C1 segment of cervical spinal cord (tissue), 14 donors: Measurements from ENCODE around the gene OGN.
"Not testable (repeated sequence)": the region's sequence is repeated elsewhere in the genome, so short reads cannot be mapped to it uniquely, and the experiment has no call there.

ENCODE experiments used
- DNase-seq, 14 donors: peaks; one replicate each; lab custom pipeline; 2025; lab: John Stamatoyannopoulos, UW

Gene OGN

GRCh38 chr9:92404042-92404836, at the start of gene OGN:
Gene OGN, minus strand, starts transcription at chr9:92404578. Its CDS starts 1,171 bp downstream, at chr9:92403407.
- DNase-seq, result no peak

DNA sequence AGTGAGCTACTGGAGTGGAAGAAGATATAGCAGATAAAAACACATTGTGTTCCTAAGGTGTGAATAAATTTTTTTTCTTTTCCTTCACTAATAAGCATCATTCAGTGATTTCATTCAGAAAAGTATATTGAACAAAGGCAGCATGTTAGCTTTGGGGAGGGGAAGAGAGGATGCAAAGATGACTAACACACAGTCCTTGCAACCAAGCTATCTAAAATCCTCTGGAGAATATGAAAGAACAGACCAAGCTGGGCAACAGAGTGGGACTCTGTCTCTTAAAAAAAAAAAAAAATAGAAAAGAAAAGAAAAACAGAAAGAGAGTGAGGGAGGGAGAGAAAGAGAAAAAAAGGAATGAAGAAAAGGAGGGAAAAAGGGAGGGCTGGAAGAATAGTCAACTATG, 42.2 kb upstream of the OGN start:
- no peak for DNase-seq

DNA sequence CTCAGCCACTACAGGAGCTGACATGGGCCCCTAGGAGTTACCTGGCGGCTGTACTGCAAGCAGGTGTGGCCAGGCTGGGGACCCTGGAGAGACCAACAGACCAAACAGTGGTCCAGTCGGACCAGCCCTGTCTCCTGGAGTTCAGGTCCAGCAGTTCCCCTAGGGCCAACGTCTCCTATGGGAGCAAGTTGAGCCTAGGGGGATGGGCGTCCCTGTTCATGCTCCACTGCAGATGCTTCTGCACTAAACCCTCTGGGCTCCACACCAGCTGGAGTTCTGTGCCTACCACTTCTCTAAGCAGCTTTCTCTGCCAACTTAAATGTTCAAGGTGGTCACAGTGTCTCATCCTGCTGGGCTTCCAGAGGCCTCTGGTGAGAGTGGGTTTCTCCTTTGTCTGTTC, 40.5 kb upstream of the OGN start:
- DNase-seq, result no peak

GRCh38 chr9:92440751-92441046, 36.3 kb upstream of the OGN start:
- no peak for DNase-seq

DNA sequence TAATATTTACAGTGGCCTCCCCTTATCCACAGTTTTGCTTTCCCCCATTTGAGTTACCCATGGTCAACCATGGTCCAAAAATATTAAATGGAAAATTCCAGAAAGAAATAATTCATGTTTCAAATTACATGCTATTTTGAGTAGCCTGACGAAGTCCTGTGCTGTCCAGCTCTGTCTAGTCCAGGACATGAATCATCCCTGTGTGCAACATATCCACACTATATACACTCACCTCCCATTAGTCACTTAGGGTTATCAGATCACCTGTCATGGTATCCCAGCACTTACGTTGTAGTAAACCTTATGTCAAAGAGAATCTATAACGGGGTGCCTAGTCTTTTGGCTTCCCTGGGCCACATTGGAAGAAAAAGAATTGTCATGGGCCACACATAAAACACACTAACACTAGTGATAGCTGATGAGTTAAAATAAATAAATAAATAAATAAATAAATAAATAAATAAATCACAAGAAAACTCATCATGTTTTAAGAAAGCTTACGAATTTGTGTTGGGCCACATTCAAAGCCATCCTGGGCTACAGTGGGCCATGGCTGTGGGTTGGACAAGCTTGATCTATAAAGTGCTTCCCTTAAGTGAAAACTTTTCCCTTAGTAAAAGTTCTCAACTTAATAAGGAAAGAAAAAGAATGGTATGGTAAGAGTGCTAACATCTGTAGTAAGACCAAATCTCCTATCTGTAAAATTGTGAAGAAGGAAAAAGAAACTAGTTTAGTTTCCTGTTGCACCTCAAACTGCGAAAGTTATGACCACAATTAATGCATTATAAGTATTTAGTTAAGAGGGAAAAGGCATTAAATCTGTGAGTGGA, 35.8 kb upstream of the OGN start:
- no peak for DNase-seq

DNA sequence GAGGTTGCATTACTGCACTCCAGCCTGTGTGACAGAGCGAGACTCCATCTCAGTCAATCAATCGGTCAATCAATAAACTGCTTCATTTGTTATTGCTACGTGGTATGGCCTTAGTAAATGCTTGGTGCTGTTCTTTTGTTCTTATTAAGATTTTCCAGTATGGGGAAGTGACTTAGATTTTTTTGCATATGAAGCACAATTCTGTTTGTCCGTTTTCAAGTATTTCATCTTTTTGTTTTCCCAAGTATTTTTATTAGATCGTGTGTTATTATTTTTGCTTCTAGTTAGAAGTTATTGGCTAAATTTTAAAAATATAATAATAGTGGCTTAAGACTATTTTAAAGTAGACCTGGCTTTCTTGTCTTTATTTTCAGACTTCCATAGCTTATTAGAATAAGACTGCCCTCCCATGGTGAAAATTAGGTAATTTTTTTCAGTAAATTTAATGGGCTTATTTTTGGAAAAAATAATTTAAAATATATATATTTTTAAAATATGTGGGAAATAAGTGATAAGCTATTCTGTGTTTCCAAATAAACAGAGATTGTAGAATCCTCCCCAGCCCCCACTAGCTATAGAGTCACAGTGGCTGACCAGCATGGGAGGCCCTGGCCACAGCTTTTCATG, 34.6 kb upstream of the OGN start:
- DNase-seq, result no peak

- no peak for DNase-seq
Observed at GRCh38 chr9:92435263-92435662, 30.9 kb upstream of the OGN start.

- no peak for DNase-seq
Observed at GRCh38 chr9:92432972-92433548, 28.7 kb upstream of the OGN start.

DNA sequence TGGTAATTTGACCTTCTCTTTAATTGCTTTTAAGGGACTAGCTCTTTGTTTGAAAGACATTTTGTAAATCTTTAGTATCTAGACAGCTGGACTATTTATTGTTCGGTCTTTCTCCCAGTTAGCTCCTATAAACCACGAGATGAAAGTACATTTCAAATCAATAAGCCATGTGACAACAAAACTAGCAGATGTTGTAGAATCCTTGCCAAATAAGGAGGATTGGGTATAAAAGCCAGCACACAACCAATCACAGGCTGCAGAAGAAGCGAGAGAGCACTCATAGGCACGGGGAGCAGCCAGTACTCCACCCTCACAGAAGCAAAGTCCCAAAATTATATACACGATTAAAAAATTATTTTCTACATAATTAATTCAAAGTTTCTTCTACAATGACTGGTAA, 28.0 kb upstream of the OGN start:
- peak in 1 of 14 donors; percentile 1 for DNase-seq

GRCh38 chr9:92429836-92430235, 25.5 kb upstream of the OGN start:
- DNase-seq, result no peak

DNA sequence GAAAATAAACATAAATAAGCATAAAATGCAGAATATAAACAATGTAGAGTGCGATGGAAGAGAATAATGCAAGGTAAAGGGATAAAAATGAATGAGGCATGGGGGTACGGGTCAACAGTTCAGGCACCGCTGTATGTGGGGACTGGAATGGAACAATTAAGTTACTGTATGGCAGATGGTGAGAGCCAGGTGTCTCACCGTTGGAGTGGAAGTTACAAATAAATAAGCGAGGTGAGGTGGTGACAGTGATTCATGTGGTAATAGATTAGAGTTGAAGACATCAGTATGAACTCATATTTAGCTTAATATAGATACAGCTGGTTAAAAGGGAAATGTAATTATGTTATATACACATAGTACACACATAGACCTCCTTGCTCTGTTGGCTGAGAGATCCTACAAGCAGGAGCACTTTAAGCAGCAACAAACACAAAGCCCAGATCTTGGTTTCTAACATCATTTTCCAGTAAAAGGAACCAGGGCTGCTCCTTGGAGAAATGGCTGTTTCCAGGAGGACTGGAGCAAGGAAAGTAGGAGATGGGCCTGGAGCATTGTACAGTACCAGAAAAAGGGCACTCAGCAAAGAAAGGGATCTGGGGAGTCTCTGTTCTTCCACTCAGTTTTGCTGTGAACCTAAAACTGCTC, 22.2 kb upstream of the OGN start:
- no peak for DNase-seq

DNA sequence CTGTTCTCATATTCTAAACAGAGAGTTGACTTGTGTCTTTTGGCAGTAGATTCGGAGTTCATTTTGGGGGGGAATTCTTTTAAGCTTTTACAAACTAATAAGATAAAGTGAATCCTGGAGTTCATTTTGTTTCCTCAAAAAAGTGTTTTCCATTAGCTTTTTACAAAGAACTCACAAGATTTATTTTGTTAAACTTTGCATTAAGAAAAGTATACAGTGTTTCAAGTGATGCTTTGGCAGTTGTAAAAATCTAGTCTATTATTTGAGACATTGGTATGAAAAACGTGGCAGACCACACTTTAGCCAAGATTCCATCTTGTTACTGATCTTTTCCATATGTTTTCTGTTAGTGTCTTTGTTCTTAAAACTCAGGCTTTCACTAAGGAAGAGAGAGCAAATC, 21.1 kb upstream of the OGN start:
- DNase-seq, result no peak

- no peak for DNase-seq
Observed at GRCh38 chr9:92424340-92424739, 20.0 kb upstream of the OGN start, which contains the start of gene OMD. Gene OMD, minus strand, starts transcription at chr9:92424471. Its CDS starts 6,913 bp downstream, at chr9:92417558.

DNA sequence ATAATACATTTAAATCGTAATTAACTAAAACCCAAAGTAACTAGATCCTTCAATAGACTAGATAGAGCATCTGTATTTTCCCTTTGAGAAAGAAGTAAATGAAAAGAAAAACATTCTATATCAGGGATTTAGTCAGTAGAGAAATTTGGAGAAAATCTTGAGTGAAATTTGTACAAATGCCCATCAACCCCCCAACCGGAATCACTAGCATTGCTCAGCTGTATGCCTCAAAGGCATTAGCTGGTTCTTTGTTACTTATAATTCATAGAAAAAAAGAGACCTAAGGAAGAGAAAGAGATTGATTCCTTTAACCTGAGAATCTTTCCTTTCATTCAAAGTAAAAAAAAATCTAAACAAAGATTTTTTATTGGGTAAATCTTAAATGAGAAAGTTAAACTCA, 19.2 kb upstream of the OGN start:
- DNase-seq, result no peak

- DNase-seq, result no peak
Observed at GRCh38 chr9:92422611-92423338, 18.4 kb upstream of the OGN start.

DNA sequence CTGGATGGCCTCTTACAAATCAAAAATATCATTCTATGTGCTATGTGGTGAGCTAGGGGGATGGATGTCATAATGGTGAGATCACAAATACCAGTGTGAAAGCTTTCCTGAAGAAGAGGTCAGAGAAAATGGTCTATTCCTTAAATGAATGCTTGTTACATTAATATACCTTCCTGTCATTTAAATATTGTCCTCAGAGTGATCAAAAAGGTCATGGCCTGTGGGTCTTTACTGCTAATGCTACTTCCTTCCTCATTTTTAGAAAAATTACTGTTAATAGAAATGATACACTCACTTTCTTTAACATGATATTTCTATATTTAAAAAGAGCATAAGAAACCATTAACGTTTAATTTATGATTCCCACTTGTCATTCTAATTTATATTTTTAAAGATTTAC, 10.2 kb upstream of the OGN start:
- DNase-seq, result no peak

GRCh38 chr9:92411157-92411556, 6.8 kb upstream of the OGN start:
- not testable (repeated sequence) for DNase-seq

GRCh38 chr9:92408747-92409478, 4.5 kb upstream of the OGN start:
- no peak for DNase-seq

- DNase-seq, result no peak
Observed at GRCh38 chr9:92407818-92408217, 3.4 kb upstream of the OGN start.

- peak in 10 of 14 donors; percentile 1 to 56 (median 8) for DNase-seq
Observed at GRCh38 chr9:92406477-92406876, 2.1 kb upstream of the OGN start.
